HepG2 (cell line): Measurements from ENCODE around the gene RAPGEF5. TPM values are rescaled to one million over a fixed set of nuclear protein-coding genes. Genes with fewer than 3 reads are reported as not detected.
A peak's percentile ranks its signal among the peaks of the same experiment; 100 is the strongest.

Source experiments
- BRD4 ChIP-seq: sonication (generic); formaldehyde crosslinking; IDR thresholded peaks from 2 replicates; pipeline ENCODE4 v1.4.0; 2020; ENCODE audit warnings: missing genetic modification reagents
- DZIP1 ChIP-seq: sonication (generic); formaldehyde crosslinking; IDR thresholded peaks from 2 replicates; pipeline ENCODE4 v1.5.0; 2020; ENCODE audit warnings: mild to moderate bottlenecking, missing genetic modification reagents
- EEA1 ChIP-seq: sonication (generic); formaldehyde crosslinking; IDR thresholded peaks from 2 replicates; pipeline ENCODE4 v1.5.1; 2020; ENCODE audit warnings: mild to moderate bottlenecking, missing genetic modification reagents, borderline replicate concordance
- IRX3 ChIP-seq: sonication (generic); formaldehyde crosslinking; IDR thresholded peaks from 2 replicates; pipeline ENCODE4 v1.8.1; 2023; ENCODE audit warnings: mild to moderate bottlenecking, low read depth, missing genetic modification reagents, borderline replicate concordance
- MBD4 ChIP-seq: IDR thresholded peaks from 2 replicates; pipeline ENCODE4 v1.6.1; 2012; ENCODE audit warnings: low read length, inconsistent platforms, borderline replicate concordance
- TFE3 ChIP-seq: IDR thresholded peaks from 2 replicates; pipeline ENCODE4 v1.6.1; 2016
- YEATS4 ChIP-seq: sonication (generic); formaldehyde crosslinking; IDR thresholded peaks from 2 replicates; pipeline ENCODE4 v1.4.0; 2020; ENCODE audit warnings: missing genetic modification reagents, borderline replicate concordance
- ZFYVE20 ChIP-seq: sonication (generic); formaldehyde crosslinking; IDR thresholded peaks from 2 replicates; pipeline ENCODE4 v1.8.0; 2023; ENCODE audit warnings: low read depth, mild to moderate bottlenecking, moderate library complexity, missing genetic modification reagents, borderline replicate concordance
- ZKSCAN1 ChIP-seq: fragments of 150-350 bp; IDR thresholded peaks from 2 replicates; pipeline ENCODE4 v1.6.1; 2014; ENCODE audit warnings: low read length
- ZNF281 ChIP-seq: sonication (generic); formaldehyde crosslinking; IDR thresholded peaks from 2 replicates; pipeline ENCODE4 v1.4.0; 2020; ENCODE audit warnings: missing genetic modification reagents, borderline replicate concordance
- ZNF616 ChIP-seq: sonication (generic); formaldehyde crosslinking; IDR thresholded peaks from 2 replicates; pipeline ENCODE4 v1.5.0; 2020; ENCODE audit warnings: low read depth, mild to moderate bottlenecking, missing genetic modification reagents
- ZSCAN20 ChIP-seq: sonication (generic); formaldehyde crosslinking; IDR thresholded peaks from 2 replicates; pipeline ENCODE4 v1.4.0; 2020; ENCODE audit warnings: missing genetic modification reagents, mild to moderate bottlenecking, borderline replicate concordance
- polyA plus RNA-seq, 8 experiments: library from polyadenylated mRNA; depleted of rRNA in 3 of 8; stranded (reverse) in 7 of 8; unstranded in 1 of 8; fragments of >200 nt; fragmentation: Illumina TruSeq in 4 of 8; extraction: Trizol in 4 of 8; gene quantifications; 2 replicates each; pipeline versions ENCODE4 v1.2.1 to v1.2.3, GENCODE V29; 2011 to 2016; ENCODE audit warnings: low read depth in 4 of 8, missing spikeins in 1 of 8, mixed read lengths in 1 of 8; ENCODE audit not compliant: insufficient read depth in 1 of 8
- total RNA-seq, 5 experiments: library from RNA; depleted of rRNA; stranded (reverse); fragments of >200 nt; fragmentation: Illumina TruSeq; extraction: Trizol; gene quantifications; 2 replicates each; pipeline ENCODE4 v1.2.3, GENCODE V29; 2016; ENCODE audit warnings: low read depth in 1 of 5
- TF ChIP-seq, protein P1 (sequence below): sonication (generic); formaldehyde crosslinking; IDR thresholded peaks from 2 replicates; pipeline ENCODE4 v1.4.0; 2020; ENCODE audit warnings: mild to moderate bottlenecking, missing genetic modification reagents

The RAPGEF5 gene
- total and polyA plus RNA-seq, 2 of the 13 experiments (the other 11 are each of a cell fraction or from before 2014, with no cell fraction given) = 17.1 to 23.4 TPM

GRCh38 chr7:22356701-22357310 lies at the start of gene RAPGEF5 (continued):
- TF ChIP-seq, protein P1, sequence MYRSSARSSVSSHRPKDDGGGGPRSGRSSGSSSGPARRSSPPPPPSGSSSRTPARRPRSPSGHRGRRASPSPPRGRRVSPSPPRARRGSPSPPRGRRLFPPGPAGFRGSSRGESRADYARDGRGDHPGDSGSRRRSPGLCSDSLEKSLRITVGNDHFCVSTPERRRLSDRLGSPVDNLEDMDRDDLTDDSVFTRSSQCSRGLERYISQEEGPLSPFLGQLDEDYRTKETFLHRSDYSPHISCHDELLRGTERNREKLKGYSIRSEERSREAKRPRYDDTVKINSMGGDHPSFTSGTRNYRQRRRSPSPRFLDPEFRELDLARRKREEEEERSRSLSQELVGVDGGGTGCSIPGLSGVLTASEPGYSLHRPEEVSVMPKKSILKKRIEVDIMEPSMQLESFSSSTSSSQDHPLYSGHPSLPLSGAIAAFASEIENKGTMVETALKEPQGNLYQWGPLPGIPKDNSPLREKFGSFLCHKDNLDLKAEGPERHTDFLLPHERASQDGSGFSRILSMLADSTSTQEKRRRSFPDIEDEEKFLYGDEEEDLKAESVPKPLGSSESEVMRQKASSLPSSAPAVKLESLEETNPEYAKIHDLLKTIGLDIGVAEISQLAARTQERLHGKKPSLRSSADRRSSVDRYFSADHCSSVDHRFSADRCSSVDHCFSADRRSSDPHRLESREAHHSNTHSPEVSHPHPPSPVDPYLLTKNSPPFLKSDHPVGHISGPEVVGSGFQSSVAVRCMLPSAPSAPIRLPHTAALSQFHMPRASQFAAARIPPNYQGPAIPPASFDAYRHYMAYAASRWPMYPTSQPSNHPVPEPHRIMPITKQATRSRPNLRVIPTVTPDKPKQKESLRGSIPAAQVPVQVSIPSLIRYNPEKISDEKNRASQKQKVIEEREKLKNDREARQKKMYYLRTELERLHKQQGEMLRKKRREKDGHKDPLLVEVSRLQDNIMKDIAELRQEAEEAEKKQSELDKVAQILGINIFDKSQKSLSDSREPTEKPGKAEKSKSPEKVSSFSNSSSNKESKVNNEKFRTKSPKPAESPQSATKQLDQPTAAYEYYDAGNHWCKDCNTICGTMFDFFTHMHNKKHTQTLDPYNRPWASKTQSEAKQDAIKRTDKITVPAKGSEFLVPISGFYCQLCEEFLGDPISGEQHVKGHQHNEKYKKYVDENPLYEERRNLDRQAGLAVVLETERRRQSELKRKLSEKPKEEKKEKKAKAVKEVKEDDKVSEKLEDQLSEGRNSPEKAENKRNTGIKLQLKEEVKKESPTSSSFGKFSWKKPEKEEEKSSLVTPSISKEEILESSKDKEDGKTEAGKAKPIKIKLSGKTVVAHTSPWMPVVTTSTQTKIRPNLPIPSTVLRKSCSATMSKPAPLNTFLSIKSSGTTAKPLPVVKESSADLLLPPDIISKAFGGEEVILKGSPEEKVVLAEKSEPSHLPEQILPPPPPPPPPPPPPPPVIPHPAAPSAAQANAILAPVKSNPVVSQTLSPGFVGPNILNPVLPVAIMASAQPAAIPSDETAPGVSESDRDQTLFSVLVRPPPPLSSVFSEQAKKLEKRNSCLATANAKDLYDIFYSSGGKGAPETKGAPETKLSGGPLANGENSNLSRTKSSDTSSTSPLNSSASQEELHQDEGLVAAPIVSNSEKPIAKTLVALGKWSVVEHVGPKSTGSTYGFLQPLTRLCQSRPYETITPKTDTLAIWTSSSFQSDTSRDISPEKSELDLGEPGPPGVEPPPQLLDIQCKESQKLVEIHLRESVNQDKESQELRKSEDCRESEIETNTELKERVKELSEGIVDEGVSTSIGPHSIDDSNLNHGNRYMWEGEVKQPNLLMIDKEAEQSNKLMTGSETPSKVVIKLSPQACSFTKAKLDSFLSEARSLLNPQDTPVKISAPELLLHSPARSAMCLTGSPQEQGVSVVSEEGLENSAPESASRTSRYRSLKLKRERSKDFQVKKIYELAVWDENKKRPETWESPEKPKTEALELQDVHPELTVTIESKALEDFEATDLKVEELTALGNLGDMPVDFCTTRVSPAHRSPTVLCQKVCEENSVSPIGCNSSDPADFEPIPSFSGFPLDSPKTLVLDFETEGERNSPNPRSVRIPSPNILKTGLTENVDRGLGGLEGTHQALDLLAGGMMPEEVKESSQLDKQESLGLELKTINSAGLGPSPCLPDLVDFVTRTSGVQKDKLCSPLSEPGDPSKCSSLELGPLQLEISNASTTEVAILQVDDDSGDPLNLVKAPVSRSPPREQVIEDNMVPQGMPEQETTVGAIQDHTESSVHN (CRISPR knock-in tag) = no peak
- TF ChIP-seq EEA1 (CRISPR knock-in tag) (no peak), BRD4 (no peak), IRX3 (0 out of 2 replicates have a peak, but pooled peaks have one; percentile 4), MBD4 (no peak), TFE3 (CRISPR knock-in tag) (no peak), YEATS4 (CRISPR knock-in tag) (0 out of 2 replicates have a peak, but pooled peaks have one; percentile 41), DZIP1 (CRISPR knock-in tag) (no peak), ZNF616 (CRISPR knock-in tag) (peak; percentile 25; the same call in 1 of the 2 replicates), ZSCAN20 (CRISPR knock-in tag) (peak; percentile 52; the same call in 1 of the 2 replicates), ZKSCAN1 (no peak), ZNF281 (CRISPR knock-in tag) (no peak), ZFYVE20 (0 out of 2 replicates have a peak, but pooled peaks have one; percentile 42)
